ENCODE data around the gene BACH2.

DNA sequence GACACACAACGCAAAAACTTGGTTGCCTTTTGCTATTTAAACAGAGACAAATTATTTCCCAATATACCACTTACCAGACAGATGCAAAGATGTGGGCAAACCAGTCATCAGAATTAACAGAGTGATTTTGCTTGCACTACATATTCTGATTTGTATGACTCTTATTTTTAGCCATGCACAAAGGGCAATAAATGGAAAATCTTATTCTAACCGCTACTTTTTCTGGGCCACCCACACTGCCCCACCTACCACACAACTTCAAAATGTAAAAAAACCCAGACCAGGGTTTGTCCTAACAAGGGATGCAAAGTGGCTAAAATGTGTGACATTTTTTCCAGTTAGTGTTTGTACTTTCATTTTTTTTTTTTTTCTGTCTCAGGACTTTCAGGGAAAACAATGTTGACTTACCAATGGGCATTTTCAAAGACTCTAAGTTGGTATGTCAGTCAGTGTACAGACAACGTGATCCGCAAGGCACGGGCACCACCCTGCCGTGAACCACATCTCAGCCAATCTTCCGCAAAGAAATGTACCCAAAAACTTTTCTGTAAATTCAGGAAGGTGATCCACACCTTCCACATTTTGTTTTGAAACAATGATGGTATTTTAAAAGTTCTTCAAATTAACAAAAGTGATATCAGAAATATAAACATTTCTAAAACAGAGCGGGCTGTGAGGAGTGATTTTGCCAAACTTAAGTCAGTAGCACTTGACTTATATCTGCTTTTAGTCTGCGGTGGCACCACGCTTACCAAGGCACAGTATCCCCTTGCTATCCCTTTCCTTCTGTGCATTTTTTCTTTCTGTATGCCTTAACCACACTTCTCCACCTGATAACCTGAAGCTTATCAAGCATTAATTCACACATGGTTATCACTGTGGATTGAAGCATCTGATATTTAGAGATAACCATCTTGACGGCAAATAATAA, 216.8 kb downstream of the BACH2 start:
- TF ChIP-seq SIN3A (IDR thresholded peaks at IDR 0.05; ENCODE audit: low read depth, low read length) (no peak), EZH2 (IDR thresholded peaks at IDR 0.05; ENCODE audit: borderline replicate concordance, control insufficient read depth, low read depth, low read length) (no peak), MXI1 (IDR thresholded peaks at IDR 0.05; ENCODE audit: low read depth, low read length) (no peak), POLR2A (IDR thresholded peaks at IDR 0.05; ENCODE audit: low read depth, low read length) (no peak), YY1 (IDR thresholded peaks at IDR 0.05; ENCODE audit: low read depth, low read length) (no peak), JUND (IDR thresholded peaks at IDR 0.05; ENCODE audit: low read depth, low read length) (no peak), RFX5 (IDR thresholded peaks at IDR 0.05; ENCODE audit: low read depth, low read length) (no peak), POLR2AphosphoS5 (IDR thresholded peaks at IDR 0.05; ENCODE audit: low read length) (no peak)
- TF ChIP-seq, protein P1, sequence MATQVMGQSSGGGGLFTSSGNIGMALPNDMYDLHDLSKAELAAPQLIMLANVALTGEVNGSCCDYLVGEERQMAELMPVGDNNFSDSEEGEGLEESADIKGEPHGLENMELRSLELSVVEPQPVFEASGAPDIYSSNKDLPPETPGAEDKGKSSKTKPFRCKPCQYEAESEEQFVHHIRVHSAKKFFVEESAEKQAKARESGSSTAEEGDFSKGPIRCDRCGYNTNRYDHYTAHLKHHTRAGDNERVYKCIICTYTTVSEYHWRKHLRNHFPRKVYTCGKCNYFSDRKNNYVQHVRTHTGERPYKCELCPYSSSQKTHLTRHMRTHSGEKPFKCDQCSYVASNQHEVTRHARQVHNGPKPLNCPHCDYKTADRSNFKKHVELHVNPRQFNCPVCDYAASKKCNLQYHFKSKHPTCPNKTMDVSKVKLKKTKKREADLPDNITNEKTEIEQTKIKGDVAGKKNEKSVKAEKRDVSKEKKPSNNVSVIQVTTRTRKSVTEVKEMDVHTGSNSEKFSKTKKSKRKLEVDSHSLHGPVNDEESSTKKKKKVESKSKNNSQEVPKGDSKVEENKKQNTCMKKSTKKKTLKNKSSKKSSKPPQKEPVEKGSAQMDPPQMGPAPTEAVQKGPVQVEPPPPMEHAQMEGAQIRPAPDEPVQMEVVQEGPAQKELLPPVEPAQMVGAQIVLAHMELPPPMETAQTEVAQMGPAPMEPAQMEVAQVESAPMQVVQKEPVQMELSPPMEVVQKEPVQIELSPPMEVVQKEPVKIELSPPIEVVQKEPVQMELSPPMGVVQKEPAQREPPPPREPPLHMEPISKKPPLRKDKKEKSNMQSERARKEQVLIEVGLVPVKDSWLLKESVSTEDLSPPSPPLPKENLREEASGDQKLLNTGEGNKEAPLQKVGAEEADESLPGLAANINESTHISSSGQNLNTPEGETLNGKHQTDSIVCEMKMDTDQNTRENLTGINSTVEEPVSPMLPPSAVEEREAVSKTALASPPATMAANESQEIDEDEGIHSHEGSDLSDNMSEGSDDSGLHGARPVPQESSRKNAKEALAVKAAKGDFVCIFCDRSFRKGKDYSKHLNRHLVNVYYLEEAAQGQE (IDR thresholded peaks at IDR 0.05; ENCODE audit: low read depth, low read length): no peak
- TF ChIP-seq, protein P2, sequence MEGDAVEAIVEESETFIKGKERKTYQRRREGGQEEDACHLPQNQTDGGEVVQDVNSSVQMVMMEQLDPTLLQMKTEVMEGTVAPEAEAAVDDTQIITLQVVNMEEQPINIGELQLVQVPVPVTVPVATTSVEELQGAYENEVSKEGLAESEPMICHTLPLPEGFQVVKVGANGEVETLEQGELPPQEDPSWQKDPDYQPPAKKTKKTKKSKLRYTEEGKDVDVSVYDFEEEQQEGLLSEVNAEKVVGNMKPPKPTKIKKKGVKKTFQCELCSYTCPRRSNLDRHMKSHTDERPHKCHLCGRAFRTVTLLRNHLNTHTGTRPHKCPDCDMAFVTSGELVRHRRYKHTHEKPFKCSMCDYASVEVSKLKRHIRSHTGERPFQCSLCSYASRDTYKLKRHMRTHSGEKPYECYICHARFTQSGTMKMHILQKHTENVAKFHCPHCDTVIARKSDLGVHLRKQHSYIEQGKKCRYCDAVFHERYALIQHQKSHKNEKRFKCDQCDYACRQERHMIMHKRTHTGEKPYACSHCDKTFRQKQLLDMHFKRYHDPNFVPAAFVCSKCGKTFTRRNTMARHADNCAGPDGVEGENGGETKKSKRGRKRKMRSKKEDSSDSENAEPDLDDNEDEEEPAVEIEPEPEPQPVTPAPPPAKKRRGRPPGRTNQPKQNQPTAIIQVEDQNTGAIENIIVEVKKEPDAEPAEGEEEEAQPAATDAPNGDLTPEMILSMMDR (IDR thresholded peaks at IDR 0.05 in 2 of 3, conservative IDR thresholded peaks at IDR 0.05 in 1 of 3; ENCODE audit: control insufficient read depth in 2 of 3, extremely low read depth in 1 of 3, insufficient read depth in 1 of 3, low read depth in 3 of 3, low read length in 3 of 3): no peak
- TF ChIP-seq, protein P3, sequence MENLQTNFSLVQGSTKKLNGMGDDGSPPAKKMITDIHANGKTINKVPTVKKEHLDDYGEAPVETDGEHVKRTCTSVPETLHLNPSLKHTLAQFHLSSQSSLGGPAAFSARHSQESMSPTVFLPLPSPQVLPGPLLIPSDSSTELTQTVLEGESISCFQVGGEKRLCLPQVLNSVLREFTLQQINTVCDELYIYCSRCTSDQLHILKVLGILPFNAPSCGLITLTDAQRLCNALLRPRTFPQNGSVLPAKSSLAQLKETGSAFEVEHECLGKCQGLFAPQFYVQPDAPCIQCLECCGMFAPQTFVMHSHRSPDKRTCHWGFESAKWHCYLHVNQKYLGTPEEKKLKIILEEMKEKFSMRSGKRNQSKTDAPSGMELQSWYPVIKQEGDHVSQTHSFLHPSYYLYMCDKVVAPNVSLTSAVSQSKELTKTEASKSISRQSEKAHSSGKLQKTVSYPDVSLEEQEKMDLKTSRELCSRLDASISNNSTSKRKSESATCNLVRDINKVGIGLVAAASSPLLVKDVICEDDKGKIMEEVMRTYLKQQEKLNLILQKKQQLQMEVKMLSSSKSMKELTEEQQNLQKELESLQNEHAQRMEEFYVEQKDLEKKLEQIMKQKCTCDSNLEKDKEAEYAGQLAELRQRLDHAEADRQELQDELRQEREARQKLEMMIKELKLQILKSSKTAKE (IDR thresholded peaks at IDR 0.05; ENCODE audit: low read depth, poor library complexity, severe bottlenecking): no peak
- TF ChIP-seq, protein P4, sequence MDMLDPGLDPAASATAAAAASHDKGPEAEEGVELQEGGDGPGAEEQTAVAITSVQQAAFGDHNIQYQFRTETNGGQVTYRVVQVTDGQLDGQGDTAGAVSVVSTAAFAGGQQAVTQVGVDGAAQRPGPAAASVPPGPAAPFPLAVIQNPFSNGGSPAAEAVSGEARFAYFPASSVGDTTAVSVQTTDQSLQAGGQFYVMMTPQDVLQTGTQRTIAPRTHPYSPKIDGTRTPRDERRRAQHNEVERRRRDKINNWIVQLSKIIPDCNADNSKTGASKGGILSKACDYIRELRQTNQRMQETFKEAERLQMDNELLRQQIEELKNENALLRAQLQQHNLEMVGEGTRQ (IDR thresholded peaks at IDR 0.05; ENCODE audit: borderline replicate concordance, low read depth, low read length): no peak
